GM12878 (cell line): ENCODE results near the gene MED19. TPM values are rescaled to one million over a fixed set of nuclear protein-coding genes. Genes with fewer than 3 reads are reported as not detected.
"Not testable (repeated sequence)": the region's sequence is repeated elsewhere in the genome, so short reads cannot be mapped to it uniquely, and the experiment has no call there.

Experiments used
- ATAC-seq: fragments of 200-7000 bp; cut with Tn5 transposase; 3 replicates; pipeline ENCODE4 v1.9.1; 2020; ENCODE audit warnings: mild to moderate bottlenecking, moderate library complexity
- BruUV-seq: library from RNA; stranded (reverse); fragments of 400-500 nt; replicated peaks from 2 replicates; lab custom pipeline; 2021; lab: Mats Ljungman, UMichigan
- CTCF ChIA-PET: fragments of 300-600 bp; sonication (Branson Sonifier 250); formaldehyde crosslinking; extraction: SDS; loops from one replicate; lab custom pipeline; 2021; ENCODE audit warnings: inconsistent platforms; lab: Yijun Ruan, JAX
- POLR2A ChIA-PET: fragments of 350-600 bp; formaldehyde crosslinking; extraction: SDS; loops from one replicate; lab custom pipeline; 2021; ENCODE audit warnings: inconsistent platforms; lab: Charles Lee
- RAD21 ChIA-PET: fragments of 300-600 bp; sonication (Branson Sonifier 250); formaldehyde crosslinking; loops from one replicate; lab custom pipeline; 2023; ENCODE audit warnings: antibody characterized with exemption; ENCODE audit not compliant: unreplicated experiment; lab: Charles Lee
- SMC1A ChIA-PET: fragments of 300-600 bp; sonication (Branson Sonifier 250); formaldehyde crosslinking; loops from one replicate; lab custom pipeline; 2023; ENCODE audit not compliant: unreplicated experiment, uncharacterized antibody; lab: Charles Lee
- DNase-seq: peaks from one replicate; pipeline ENCODE4 v3.0.0-alpha.2; 2011; ENCODE audit warnings: low read depth, low spot score
- FAIRE-seq: peaks from 3 replicates; lab custom pipeline; 2011; peaks lifted over from hg19 to GRCh38; lab: Jason Lieb, UNC
- H2AFZ ChIP-seq: 2 replicates; pipeline ENCODE4 v1.6.0; 2011; ENCODE audit warnings: low read depth, low read length, control low read depth; ENCODE audit not compliant: control insufficient read depth
- H3K27ac ChIP-seq: 2 replicates; pipeline ENCODE4 v1.5.1; 2011; ENCODE audit warnings: control low read depth; ENCODE audit not compliant: control insufficient read depth, insufficient read depth
- H3K27me3 ChIP-seq, 2 experiments: replicated peaks in 1 of 2; 2 replicates each; pipeline versions ENCODE4 v1.6.0 to v1.6.1; 2011; ENCODE audit warnings: low read length in 1 of 2; ENCODE audit not compliant: control insufficient read depth in 2 of 2, insufficient read depth in 2 of 2
- H3K36me3 ChIP-seq, 2 experiments: 2 replicates each; pipeline ENCODE4 v1.5.1; 2011; ENCODE audit warnings: low read length in 1 of 2; ENCODE audit not compliant: control insufficient read depth in 2 of 2, insufficient read depth in 2 of 2
- H3K4me1 ChIP-seq: 2 replicates; pipeline ENCODE4 v1.6.1; 2011; ENCODE audit warnings: mild to moderate bottlenecking, low read length, moderate library complexity, mixed read lengths; ENCODE audit not compliant: control insufficient read depth, insufficient read depth
- H3K4me2 ChIP-seq: 2 replicates; pipeline ENCODE4 v1.6.0; 2011; ENCODE audit warnings: control low read depth; ENCODE audit not compliant: control insufficient read depth, insufficient read depth
- H3K4me3 ChIP-seq: fragments of 200-600 bp; sonication (generic); 2 replicates; pipeline ENCODE4 v1.5.1; 2016
- H3K79me2 ChIP-seq: 2 replicates; pipeline ENCODE4 v1.6.0; 2011; ENCODE audit warnings: low read length; ENCODE audit not compliant: control insufficient read depth, insufficient read depth
- H3K9ac ChIP-seq: 2 replicates; pipeline ENCODE4 v1.8.0; 2011; ENCODE audit warnings: low read length, control low read depth, mixed read lengths; ENCODE audit not compliant: control insufficient read depth, insufficient read depth
- H3K9me3 ChIP-seq: replicated peaks from 3 replicates; pipeline ENCODE4 v1.5.1; 2011; ENCODE audit warnings: mild to moderate bottlenecking, low read length; ENCODE audit not compliant: control insufficient read depth, insufficient read depth
- H4K20me1 ChIP-seq: 2 replicates; pipeline ENCODE4 v1.6.0; 2011; ENCODE audit not compliant: control insufficient read depth, insufficient read depth
- RBBP5 ChIP-seq: fragments of 200-600 bp; sonication (generic); conservative IDR thresholded peaks from 2 replicates; pipeline ENCODE4 v1.6.1; 2016
- RELA ChIP-seq: fragments of 450-650 bp; IDR thresholded peaks from 2 replicates; pipeline ENCODE4 v1.8.0; 2014; ENCODE audit warnings: borderline replicate concordance; ENCODE audit not compliant: partially characterized antibody
- RUNX3 ChIP-seq: IDR thresholded peaks from 2 replicates; pipeline ENCODE4 v1.6.1; 2012; ENCODE audit warnings: low read length, inconsistent platforms
- SREBF1 ChIP-seq: IDR thresholded peaks from 2 replicates; pipeline ENCODE4 v1.6.1; 2012; ENCODE audit warnings: mild to moderate bottlenecking, low read length
- WGBS: methylation state at CpG from one replicate; pipeline ENCODE4 v1.1.6; 2016; ENCODE audit warnings: low lambda C conversion rate; ENCODE audit not compliant: insufficient replicate concordance, insufficient coverage; ENCODE audit errors: missing lambda C conversion rate; 5-methylcytosine and 5-hydroxymethylcytosine counted together
- in situ Hi-C: fragments of 300-500 bp; cut with MboI; formaldehyde crosslinking; loops from 9 replicates; pipeline ENCODE4 v1.14.3; 2018; ENCODE audit warnings: mixed read lengths
- intact Hi-C: fragments of 100-400 bp; cut with micrococcal nuclease; formaldehyde crosslinking; loops from one replicate; pipeline ENCODE4 v1.14.2; 2022; ENCODE audit not compliant: unreplicated experiment
- polyA plus RNA-seq, 11 experiments: library from polyadenylated mRNA; depleted of rRNA in 4 of 11; unstranded in 6 of 11; stranded (reverse) in 5 of 11; fragments of >200 nt; fragmentation: Nextera tagmentation in 4 of 11; fragmentation: Illumina TruSeq in 1 of 11; extraction: Ambion mirVana in 4 of 11; extraction: Trizol in 1 of 11; gene quantifications; 1 replicate in 1 of 11; 2 replicates in 10 of 11; pipeline versions ENCODE4 v1.2.1 to v1.2.3, GENCODE V29; 2011 to 2016; ENCODE audit warnings: inconsistent platforms in 2 of 11, missing spikeins in 2 of 11, low read depth in 1 of 11
- total RNA-seq, 4 experiments: library from RNA; depleted of rRNA in 3 of 4; stranded (reverse); fragments of >200 nt in 3 of 4; fragmentation: Illumina TruSeq in 1 of 4; extraction: Trizol in 1 of 4; gene quantifications; 2 replicates each; pipeline versions ENCODE4 v1.2.1 to v1.2.3, GENCODE V29; 2013 to 2021

Gene MED19
- total and polyA plus RNA-seq, 10 of the 15 experiments (the other 5 are each of a cell fraction or from before 2014, with no cell fraction given), result 4.9 to 28.2 (median 17.3) TPM

- ATAC-seq, result no peak
- RAD21 ChIA-PET, result interaction anchor here (0.9 kb wide), 1 partner anchor 41 kb away, joined by 3 read pairs; no protein-coding TSS in a partner anchor
- Histone ChIP-seq H2AFZ (no peak overlapping the region), H4K20me1 (no peaks in the 10 kb centered on the region), H3K79me2 (peaks cover 39% of the 10 kb centered on the region), H3K27ac (no peak overlapping the region)
- WGBS, result 100% methylated on average over 2 of the region's 2 CpGs
- TF ChIP-seq RUNX3, result no peak
- no peak for TF ChIP-seq RELA
- no peak for TF ChIP-seq RBBP5
- TF ChIP-seq SREBF1, result no peak
- TF ChIP-seq, all 136 proteins: peak for 0
- SMC1A ChIA-PET, result interaction anchor here (3.1 to 3.7 kb wide), 2 partner anchors 13 to 73 kb away, joined by 9 to 19 read pairs; no protein-coding TSS in a partner anchor
- CTCF ChIA-PET, result no interaction called here
- H3K36me3 ChIP-seq, result peaks cover 0 to 1% of the 10 kb centered on the region in 2 experiments; a peak in 1 of 4 replicates
- in situ Hi-C loops, result no loop called here
- POLR2A ChIA-PET, result no interaction called here
- intact Hi-C loops, result no loop called here
- H3K9me3 ChIP-seq, result no peaks in the 10 kb centered on the region
- no TSS peak for BruUV-seq
- H3K4me3 ChIP-seq, result no peak overlapping the region
- FAIRE-seq (no peak), DNase-seq (no peak)
- H3K4me1 ChIP-seq, result 0 out of 2 replicates have a peak, but pooled peaks cover 6% of the 10 kb centered on the region
- no peak overlapping the region for H3K9ac ChIP-seq
- H3K4me2 ChIP-seq, result no peak overlapping the region
- H3K27me3 ChIP-seq, result no peaks in the 10 kb centered on the region
Observed at GRCh38 chr11:57727185-57727584, 15.2 kb upstream of the MED19 start.

- in situ Hi-C loops, CTCF ChIA-PET, SMC1A ChIA-PET: not testable (repeated sequence)
Observed at GRCh38 chr11:57716726-57717125, 4.7 kb upstream of the MED19 start.

More at GRCh38 chr11:57716726-57717125, 4.7 kb upstream of the MED19 start:
- H3K9ac ChIP-seq, H3K4me1 ChIP-seq, H3K4me2 ChIP-seq, H2AFZ ChIP-seq, H3K9me3 ChIP-seq, RAD21 ChIA-PET, H3K36me3 ChIP-seq, intact Hi-C loops, FAIRE-seq, DNase-seq, H3K4me3 ChIP-seq, POLR2A ChIA-PET, H4K20me1 ChIP-seq, BruUV-seq, H3K27me3 ChIP-seq, H3K27ac ChIP-seq, ATAC-seq: not testable (repeated sequence)
- WGBS, result 99% methylated on average over 12 of the region's 34 CpGs
- peaks cover 47% of the 10 kb centered on the region for H3K79me2 ChIP-seq
